K562 (cell line): ENCODE measurements around the gene CRYAB. TPM values are rescaled to one million over a fixed set of nuclear protein-coding genes. Genes with fewer than 3 reads are reported as not detected.

Source experiments
- ATAC-seq: fragments of 200-7000 bp; cut with Tn5 transposase; 3 replicates; pipeline ENCODE4 v1.9.1; 2020; ENCODE audit warnings: moderate library complexity
- BruUV-seq: library from RNA; stranded (reverse); fragments of 400-500 nt; replicated peaks from 2 replicates; lab custom pipeline; 2021; lab: Mats Ljungman, UMichigan
- CTCF ChIA-PET: fragments of 300-600 bp; formaldehyde crosslinking; extraction: SDS; loops from one replicate; lab custom pipeline; 2021; ENCODE audit warnings: low intra/inter-chr PET ratio; lab: Yijun Ruan, JAX
- POLR2A ChIA-PET: fragments of 300-600, 350-650 bp; sonication (Branson Sonifier 250); formaldehyde crosslinking; extraction: SDS; loops from one replicate; lab custom pipeline; 2021; ENCODE audit warnings: antibody characterized with exemption, inconsistent platforms; lab: Yijun Ruan, JAX
- DNase-seq, 4 experiments: peaks; one replicate each; pipeline versions ENCODE4 v3.0.0 to v3.0.0-alpha.2; 2011 to 2018; ENCODE audit warnings: low spot score in 3 of 4, mixed read lengths in 3 of 4; ENCODE audit errors: extremely low read depth in 1 of 4
- FAIRE-seq: peaks from 2 replicates; lab custom pipeline; 2011; peaks lifted over from hg19 to GRCh38; lab: Jason Lieb, UNC
- H2AFZ ChIP-seq: 2 replicates; pipeline ENCODE4 v1.6.0; 2011; ENCODE audit warnings: low read depth, low read length, control low read depth, inconsistent platforms
- H3K27ac ChIP-seq: fragments of 200-600 bp; 3 replicates; pipeline ENCODE4 v1.8.0; 2011; ENCODE audit warnings: low read depth, mild to moderate bottlenecking, control low read depth, inconsistent platforms, low read length, moderate library complexity, mixed read lengths; ENCODE audit errors: extremely low read depth
- H3K27me3 ChIP-seq, 2 experiments: fragments of 300-600 bp in 1 of 2; 2 replicates in 1 of 2; 3 replicates in 1 of 2; pipeline versions ENCODE4 v1.6.0 to v1.8.0; 2011; ENCODE audit warnings: inconsistent platforms in 2 of 2, low read length in 2 of 2, mild to moderate bottlenecking in 1 of 2, mixed read lengths in 1 of 2, moderate library complexity in 1 of 2; ENCODE audit not compliant: control insufficient read depth in 2 of 2, insufficient read depth in 2 of 2
- H3K36me3 ChIP-seq: fragments of 300-600 bp; 3 replicates; pipeline ENCODE4 v1.8.0; 2011; ENCODE audit warnings: mild to moderate bottlenecking, low read length, inconsistent platforms; ENCODE audit not compliant: control insufficient read depth, insufficient read depth
- H3K4me1 ChIP-seq, 2 experiments: fragments of 200-600 bp in 1 of 2; replicated peaks in 1 of 2; 2 replicates in 1 of 2; 3 replicates in 1 of 2; pipeline versions ENCODE4 v1.5.1 to v1.8.0; 2011; ENCODE audit warnings: inconsistent platforms in 2 of 2, low read length in 2 of 2, mild to moderate bottlenecking in 1 of 2, mixed read lengths in 1 of 2, moderate library complexity in 1 of 2; ENCODE audit not compliant: control insufficient read depth in 2 of 2, insufficient read depth in 2 of 2
- H3K4me2 ChIP-seq: 2 replicates; pipeline ENCODE4 v1.6.1; 2011; ENCODE audit warnings: low read length, control low read depth, inconsistent platforms, mixed read lengths; ENCODE audit not compliant: insufficient read depth
- H3K4me3 ChIP-seq: fragments of 200-600 bp; sonication (generic), shearing (Covaris generic); 2 replicates; pipeline ENCODE4 v1.5.1; 2016; ENCODE audit warnings: control low read depth, inconsistent platforms
- H3K79me2 ChIP-seq: fragments of 200-600 bp; 3 replicates; pipeline ENCODE4 v1.8.0; 2011; ENCODE audit warnings: low read length, inconsistent platforms; ENCODE audit not compliant: control insufficient read depth, insufficient read depth
- H3K9ac ChIP-seq, 2 experiments: 2 replicates each; pipeline versions ENCODE4 v1.6.0 to v1.6.1; 2011; ENCODE audit warnings: low read depth in 2 of 2, low read length in 2 of 2, control low read depth in 1 of 2, inconsistent platforms in 1 of 2, mild to moderate bottlenecking in 1 of 2, mixed read lengths in 1 of 2; ENCODE audit not compliant: insufficient read depth in 1 of 2
- H3K9me1 ChIP-seq: one replicate; pipeline ENCODE4 v1.6.0; 2011; ENCODE audit warnings: inconsistent platforms, mild to moderate bottlenecking, low read length, moderate library complexity; ENCODE audit not compliant: control insufficient read depth, insufficient read depth
- H3K9me3 ChIP-seq: replicated peaks from 2 replicates; pipeline ENCODE4 v1.5.1; 2011; ENCODE audit warnings: low read depth, low read length, inconsistent platforms; ENCODE audit not compliant: control insufficient read depth, insufficient read depth
- H4K20me1 ChIP-seq: replicated peaks from 2 replicates; pipeline ENCODE4 v1.6.1; 2011; ENCODE audit warnings: low read length, inconsistent platforms, mixed read lengths; ENCODE audit not compliant: control insufficient read depth, insufficient read depth
- ARID3A ChIP-seq: IDR thresholded peaks from 2 replicates; pipeline ENCODE4 v1.6.1; 2012; ENCODE audit warnings: low read depth, low read length, improper control_type of control experiment, borderline replicate concordance
- GABPA ChIP-seq: fragments of 200-800 bp; sonication (Bioruptor generic); conservative IDR thresholded peaks from 2 replicates; pipeline ENCODE4 v1.6.1; 2016; ENCODE audit warnings: low read depth, missing genetic modification characterization, missing compliant biosample characterization
- PHTF2 ChIP-seq: fragments of 250-450 bp; sonication (Bioruptor Pico); IDR thresholded peaks from 2 replicates; pipeline ENCODE4 v1.5.0; 2021; ENCODE audit warnings: mild to moderate bottlenecking
- POLR2A ChIP-seq: fragments of 450-650 bp; conservative IDR thresholded peaks from 2 replicates; pipeline ENCODE4 v1.6.1; 2016
- RFX5 ChIP-seq: IDR thresholded peaks from 2 replicates; pipeline ENCODE4 v1.6.1; 2011; ENCODE audit warnings: low read depth, mild to moderate bottlenecking, improper control_type of control experiment, low read length
- TAL1 ChIP-seq: fragments of 450-650 bp; IDR thresholded peaks from 2 replicates; pipeline ENCODE4 v1.6.1; 2016; ENCODE audit warnings: mild to moderate bottlenecking
- TCF7 ChIP-seq: sonication (generic); IDR thresholded peaks from 2 replicates; pipeline ENCODE4 v1.6.1; 2016; ENCODE audit warnings: antibody characterized with exemption, borderline replicate concordance
- ZEB2 ChIP-seq: fragments of 450-650 bp; IDR thresholded peaks from 2 replicates; pipeline ENCODE4 v1.6.1; 2016
- ZNF318 ChIP-seq, 2 experiments: fragments of 450-650 bp; IDR thresholded peaks; 2 replicates each; pipeline ENCODE4 v1.6.1; 2016; ENCODE audit warnings: mild to moderate bottlenecking in 2 of 2, borderline replicate concordance in 1 of 2, low read depth in 1 of 2, moderate library complexity in 1 of 2
- ZNF324 ChIP-seq: fragments of 250-450 bp; sonication (Bioruptor Pico); IDR thresholded peaks from 2 replicates; pipeline ENCODE4 v1.4.0; 2020; ENCODE audit warnings: mild to moderate bottlenecking
- ZNF639 ChIP-seq, 2 experiments: fragments of 200-800 bp in 1 of 2; sonication (Bioruptor generic) in 1 of 2; sonication (generic) in 1 of 2; formaldehyde crosslinking in 1 of 2; IDR thresholded peaks in 1 of 2; conservative IDR thresholded peaks in 1 of 2; 2 replicates each; pipeline versions ENCODE4 v1.5.0 to v1.6.1; 2016 to 2020; ENCODE audit warnings: missing compliant biosample characterization in 1 of 2, missing genetic modification characterization in 1 of 2, missing genetic modification reagents in 1 of 2
- ZNF707 ChIP-seq: fragments of 250-450 bp; sonication (Bioruptor Pico); conservative IDR thresholded peaks from 2 replicates; pipeline ENCODE4 v1.8.0; 2022; ENCODE audit warnings: inconsistent platforms, mild to moderate bottlenecking, moderate library complexity
- WGBS: fragments of 100-300 bp; shearing (Covaris generic); methylation state at CpG from one replicate; pipeline ENCODE4 v1.1.6; 2016; ENCODE audit warnings: low coverage, mixed read lengths; ENCODE audit not compliant: insufficient coverage; ENCODE audit errors: missing lambda C conversion rate; 5-methylcytosine and 5-hydroxymethylcytosine counted together
- in situ Hi-C: fragments of 300-500 bp; cut with MboI; formaldehyde crosslinking; loops from 4 replicates; pipeline ENCODE4 v1.15.0; 2018; ENCODE audit warnings: inconsistent platforms, mixed read lengths
- intact Hi-C: fragments of 100-400 bp; cut with micrococcal nuclease; formaldehyde crosslinking; loops from 2 replicates; pipeline ENCODE4 v1.14.2; 2022
- polyA plus RNA-seq, 8 experiments: library from polyadenylated mRNA; depleted of rRNA in 4 of 8; stranded (reverse) in 5 of 8; unstranded in 3 of 8; fragments of >200 nt; fragmentation: Nextera tagmentation in 2 of 8; fragmentation: Illumina TruSeq in 1 of 8; extraction: Ambion mirVana in 2 of 8; extraction: Trizol in 1 of 8; gene quantifications; 2 replicates each; pipeline versions ENCODE4 v1.2.1 to v1.2.3, GENCODE V29; 2011 to 2014; ENCODE audit warnings: inconsistent platforms in 1 of 8, missing spikeins in 1 of 8
- total RNA-seq, 7 experiments: library from RNA; depleted of rRNA in 6 of 7; stranded (reverse); fragments of >200 nt in 6 of 7; fragmentation: Illumina TruSeq in 2 of 7; extraction: Trizol in 2 of 7; gene quantifications; 2 replicates each; pipeline versions ENCODE4 v1.2.1 to v1.2.3, GENCODE V29; 2011 to 2021; ENCODE audit warnings: low replicate concordance in 1 of 7

Gene CRYAB
- total and polyA plus RNA-seq, 9 of the 15 experiments (the other 6 are each of a cell fraction or from before 2014, with no cell fraction given) = 0.83 to 7.5 (median 3.6) TPM

GRCh38 chr11:111944651-111945051 is 33.1 kb upstream of the CRYAB start:
- no peak overlapping the region for H2AFZ ChIP-seq
- no TSS peak for BruUV-seq
- FAIRE-seq = no peak
- H4K20me1 ChIP-seq = no peaks in the 10 kb centered on the region
- no peak for ATAC-seq
- ChIA-PET CTCF (no interaction called here), POLR2A (interaction anchor here (0.8 to 0.9 kb wide), 2 partner anchors 13 to 15 kb away, joined by 3 read pairs; no protein-coding TSS in a partner anchor)
- no peaks in the 10 kb centered on the region for H3K9me1 ChIP-seq
- no peak overlapping the region for H3K4me2 ChIP-seq
- H3K79me2 ChIP-seq = no peaks in the 10 kb centered on the region
- H3K27ac ChIP-seq = no peak overlapping the region
- H3K36me3 ChIP-seq = 0 out of 3 replicates have a peak, but pooled peaks cover 3% of the 10 kb centered on the region
- H3K4me3 ChIP-seq = no peak overlapping the region
- H3K4me1 ChIP-seq = peaks cover 4 to 8% of the 10 kb centered on the region in 2 experiments
- intact Hi-C loops (no loop called here), in situ Hi-C loops (no loop called here)
- WGBS = 25% methylated on average over 5 of the region's 5 CpGs
- DNase-seq = no peak
- H3K27me3 ChIP-seq = no peaks in the 10 kb centered on the region
- H3K9me3 ChIP-seq = no peaks in the 10 kb centered on the region
- no peak overlapping the region for H3K9ac ChIP-seq
- TF ChIP-seq GABPA (tag) = no peak
- no peak for TF ChIP-seq ZNF639 (CRISPR knock-in tag; conservative IDR thresholded peaks at IDR 0.05 in 1 of 2, IDR thresholded peaks at IDR 0.05 in 1 of 2)
- TF ChIP-seq TAL1 = no peak
- TF ChIP-seq ARID3A = no peak
- no peak for TF ChIP-seq ZEB2
- TF ChIP-seq POLR2A = no peak
- no peak for TF ChIP-seq RFX5
- no peak for TF ChIP-seq TCF7
- no peak for TF ChIP-seq PHTF2
- TF ChIP-seq ZNF707 (CRISPR knock-in tag) = no peak
- TF ChIP-seq ZNF324 = no peak
- TF ChIP-seq ZNF318 (IDR thresholded peaks at IDR 0.05; ENCODE audit: borderline replicate concordance in 1 of 2, low read depth in 1 of 2) = no peak
